Suprapubic skin (tissue), 3 donors: ENCODE data around the gene ZNF283.

ENCODE experiments used
- CTCF ChIP-seq, 2 donors: fragments of 200-600 bp in 1 of 2; fragments of 450-650 bp in 1 of 2; sonication (generic) in 1 of 2; IDR thresholded peaks; one replicate each; pipeline ENCODE4 v1.5.1; 2016 to 2019; ENCODE audit warnings: antibody characterized with exemption in 2 of 2, mild to moderate bottlenecking in 1 of 2, moderate library complexity in 1 of 2
- POLR2AphosphoS5 ChIP-seq, 3 donors: sonication (generic); formaldehyde crosslinking; IDR thresholded peaks; one replicate each; pipeline ENCODE4 v1.6.1; 2017; ENCODE audit warnings: antibody characterized with exemption in 3 of 3

GRCh38 chr19:43809762-43810696 lies 17.1 kb upstream of the ZNF283 start:
- TF ChIP-seq CTCF (IDR thresholded peaks at IDR 0.05) (peak; percentile 39 to 51), POLR2AphosphoS5 (IDR thresholded peaks at IDR 0.05) (no peak)
